Transverse colon (tissue), 3 donors: ENCODE results near the gene RNF6.

Experiments
- CTCF ChIP-seq, 5 experiments: fragments of 200-600 bp in 3 of 5; fragments of 450-650 bp in 2 of 5; sonication (generic) in 3 of 5; IDR thresholded peaks; 1 replicate in 2 of 5; 2 replicates in 3 of 5; pipeline ENCODE4 v1.5.1; 2016 to 2017; ENCODE audit warnings: antibody characterized with exemption in 5 of 5, inconsistent platforms in 3 of 5, mild to moderate bottlenecking in 2 of 5, moderate library complexity in 1 of 5
- POLR2A ChIP-seq: fragments of 450-650 bp; IDR thresholded peaks from one replicate; pipeline ENCODE4 v1.6.1; 2016; ENCODE audit warnings: antibody characterized with exemption, mild to moderate bottlenecking, moderate library complexity

- TF ChIP-seq CTCF (IDR thresholded peaks at IDR 0.05) (no peak), POLR2A (no peak)
Observed at GRCh38 chr13:26249551-26249950, 27.4 kb upstream of the RNF6 start.
